Neural cell (in vitro differentiated cells): ENCODE results near the gene WDSUB1.

ENCODE experiments used
- TAF1 ChIP-seq: IDR thresholded peaks from 2 replicates; pipeline ENCODE4 v1.6.1; 2012; ENCODE audit warnings: low read depth
- TF ChIP-seq, protein P1 (sequence below): fragments of 450-650 bp; IDR thresholded peaks from 2 replicates; pipeline ENCODE4 v1.5.1; 2014; ENCODE audit warnings: antibody characterized with exemption, mild to moderate bottlenecking, moderate library complexity; ENCODE audit not compliant: poor library complexity, severe bottlenecking

DNA sequence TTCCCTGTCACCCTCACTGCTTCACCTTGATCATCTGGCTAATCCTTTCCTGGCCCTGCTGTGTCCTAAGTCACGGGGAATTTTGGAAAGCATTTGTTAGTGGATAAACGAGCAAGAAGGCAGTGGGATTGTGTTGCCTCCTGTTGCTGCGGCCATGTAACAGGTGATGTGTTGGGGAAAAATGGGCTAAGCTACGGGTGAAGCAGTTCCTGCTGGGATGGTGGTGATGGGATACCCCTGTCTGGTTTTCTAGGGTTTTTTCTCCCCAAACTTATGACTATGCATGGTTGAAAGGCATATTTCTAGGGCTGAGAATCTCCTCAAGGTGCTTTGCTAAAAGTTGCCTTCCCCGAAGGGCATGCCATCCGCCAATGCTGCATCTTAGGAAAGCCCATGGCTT is 68.1 kb downstream of the WDSUB1 start:
- TF ChIP-seq, protein P1, sequence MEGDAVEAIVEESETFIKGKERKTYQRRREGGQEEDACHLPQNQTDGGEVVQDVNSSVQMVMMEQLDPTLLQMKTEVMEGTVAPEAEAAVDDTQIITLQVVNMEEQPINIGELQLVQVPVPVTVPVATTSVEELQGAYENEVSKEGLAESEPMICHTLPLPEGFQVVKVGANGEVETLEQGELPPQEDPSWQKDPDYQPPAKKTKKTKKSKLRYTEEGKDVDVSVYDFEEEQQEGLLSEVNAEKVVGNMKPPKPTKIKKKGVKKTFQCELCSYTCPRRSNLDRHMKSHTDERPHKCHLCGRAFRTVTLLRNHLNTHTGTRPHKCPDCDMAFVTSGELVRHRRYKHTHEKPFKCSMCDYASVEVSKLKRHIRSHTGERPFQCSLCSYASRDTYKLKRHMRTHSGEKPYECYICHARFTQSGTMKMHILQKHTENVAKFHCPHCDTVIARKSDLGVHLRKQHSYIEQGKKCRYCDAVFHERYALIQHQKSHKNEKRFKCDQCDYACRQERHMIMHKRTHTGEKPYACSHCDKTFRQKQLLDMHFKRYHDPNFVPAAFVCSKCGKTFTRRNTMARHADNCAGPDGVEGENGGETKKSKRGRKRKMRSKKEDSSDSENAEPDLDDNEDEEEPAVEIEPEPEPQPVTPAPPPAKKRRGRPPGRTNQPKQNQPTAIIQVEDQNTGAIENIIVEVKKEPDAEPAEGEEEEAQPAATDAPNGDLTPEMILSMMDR: no peak
- no peak for TF ChIP-seq TAF1
